T1000 (cell line): Measurements from ENCODE around the gene SLC25A1.
A peak's percentile ranks its signal among the peaks of the same experiment; 100 is the strongest.

Experiments
- DNase-seq: peaks from one replicate; lab custom pipeline; 2025; ENCODE audit warnings: mixed read lengths; lab: John Stamatoyannopoulos, UW

Gene SLC25A1

GRCh38 chr22:19178657-19179496, at the start of gene SLC25A1:
SLC25A1 (minus strand) TSS chr22:19178736; CDS start chr22:19178673, 63 bp downstream.
- peak; percentile 90 for DNase-seq

- DNase-seq: no peak
These were observed 49.6 kb upstream of the SLC25A1 start for GRCh38 chr22:19228179-19228578.

- no peak for DNase-seq
These were observed 47.9 kb upstream of the SLC25A1 start for GRCh38 chr22:19226428-19226827.

GRCh38 chr22:19225560-19225959, 47.0 kb upstream of the SLC25A1 start:
- DNase-seq: no peak

- DNase-seq: no peak
These were observed 46.4 kb upstream of the SLC25A1 start for GRCh38 chr22:19224985-19225384.

- DNase-seq: no peak
These were observed 46.0 kb upstream of the SLC25A1 start for GRCh38 chr22:19224557-19224956.

- DNase-seq: no peak
These were observed 45.1 kb upstream of the SLC25A1 start for GRCh38 chr22:19223617-19224016.

- DNase-seq: no peak
These were observed 44.6 kb upstream of the SLC25A1 start for GRCh38 chr22:19223110-19223509.

- no peak for DNase-seq
These were observed 43.9 kb upstream of the SLC25A1 start for GRCh38 chr22:19222242-19223005.

- no peak for DNase-seq
These were observed 42.3 kb upstream of the SLC25A1 start for GRCh38 chr22:19220867-19221266.

GRCh38 chr22:19218541-19219233, 40.2 kb upstream of the SLC25A1 start:
- DNase-seq: no peak

- DNase-seq: no peak
These were observed 38.0 kb upstream of the SLC25A1 start for GRCh38 chr22:19216579-19216978.

GRCh38 chr22:19215360-19215759, 36.8 kb upstream of the SLC25A1 start:
- DNase-seq: no peak

GRCh38 chr22:19214078-19214473, 35.5 kb upstream of the SLC25A1 start:
- no peak for DNase-seq

GRCh38 chr22:19213442-19214077, 35.0 kb upstream of the SLC25A1 start:
- no peak for DNase-seq

GRCh38 chr22:19213001-19213400, 34.5 kb upstream of the SLC25A1 start:
- DNase-seq: no peak

- no peak for DNase-seq
These were observed 33.9 kb upstream of the SLC25A1 start for GRCh38 chr22:19212302-19212870.

- no peak for DNase-seq
These were observed 31.7 kb upstream of the SLC25A1 start for GRCh38 chr22:19210188-19210587.

GRCh38 chr22:19208287-19208847, 29.8 kb upstream of the SLC25A1 start:
- DNase-seq: no peak

GRCh38 chr22:19207884-19208283, 29.3 kb upstream of the SLC25A1 start:
- DNase-seq: no peak

- DNase-seq: no peak
These were observed 28.9 kb upstream of the SLC25A1 start for GRCh38 chr22:19207401-19207808.
